H4 (cell line): ENCODE measurements around the gene KLHL20. TPM values are rescaled to one million over a fixed set of nuclear protein-coding genes. Genes with fewer than 3 reads are reported as not detected.
"Not testable (repeated sequence)": the region's sequence is repeated elsewhere in the genome, so short reads cannot be mapped to it uniquely, and the experiment has no call there.

Experiments used
- DNase-seq: peaks from one replicate; pipeline ENCODE4 v3.0.0-alpha.2; 2015; ENCODE audit warnings: low spot score
- total RNA-seq: library from RNA; depleted of rRNA; stranded (reverse); fragments of >200 nt; shearing (Covaris generic); gene quantifications from 2 replicates; pipeline ENCODE4 v1.2.3, GENCODE V29; 2014; rRNA removed

Gene KLHL20, protein sequence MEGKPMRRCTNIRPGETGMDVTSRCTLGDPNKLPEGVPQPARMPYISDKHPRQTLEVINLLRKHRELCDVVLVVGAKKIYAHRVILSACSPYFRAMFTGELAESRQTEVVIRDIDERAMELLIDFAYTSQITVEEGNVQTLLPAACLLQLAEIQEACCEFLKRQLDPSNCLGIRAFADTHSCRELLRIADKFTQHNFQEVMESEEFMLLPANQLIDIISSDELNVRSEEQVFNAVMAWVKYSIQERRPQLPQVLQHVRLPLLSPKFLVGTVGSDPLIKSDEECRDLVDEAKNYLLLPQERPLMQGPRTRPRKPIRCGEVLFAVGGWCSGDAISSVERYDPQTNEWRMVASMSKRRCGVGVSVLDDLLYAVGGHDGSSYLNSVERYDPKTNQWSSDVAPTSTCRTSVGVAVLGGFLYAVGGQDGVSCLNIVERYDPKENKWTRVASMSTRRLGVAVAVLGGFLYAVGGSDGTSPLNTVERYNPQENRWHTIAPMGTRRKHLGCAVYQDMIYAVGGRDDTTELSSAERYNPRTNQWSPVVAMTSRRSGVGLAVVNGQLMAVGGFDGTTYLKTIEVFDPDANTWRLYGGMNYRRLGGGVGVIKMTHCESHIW
- total RNA-seq = 10.6 and 15.1 TPM in 2 replicates

DNA sequence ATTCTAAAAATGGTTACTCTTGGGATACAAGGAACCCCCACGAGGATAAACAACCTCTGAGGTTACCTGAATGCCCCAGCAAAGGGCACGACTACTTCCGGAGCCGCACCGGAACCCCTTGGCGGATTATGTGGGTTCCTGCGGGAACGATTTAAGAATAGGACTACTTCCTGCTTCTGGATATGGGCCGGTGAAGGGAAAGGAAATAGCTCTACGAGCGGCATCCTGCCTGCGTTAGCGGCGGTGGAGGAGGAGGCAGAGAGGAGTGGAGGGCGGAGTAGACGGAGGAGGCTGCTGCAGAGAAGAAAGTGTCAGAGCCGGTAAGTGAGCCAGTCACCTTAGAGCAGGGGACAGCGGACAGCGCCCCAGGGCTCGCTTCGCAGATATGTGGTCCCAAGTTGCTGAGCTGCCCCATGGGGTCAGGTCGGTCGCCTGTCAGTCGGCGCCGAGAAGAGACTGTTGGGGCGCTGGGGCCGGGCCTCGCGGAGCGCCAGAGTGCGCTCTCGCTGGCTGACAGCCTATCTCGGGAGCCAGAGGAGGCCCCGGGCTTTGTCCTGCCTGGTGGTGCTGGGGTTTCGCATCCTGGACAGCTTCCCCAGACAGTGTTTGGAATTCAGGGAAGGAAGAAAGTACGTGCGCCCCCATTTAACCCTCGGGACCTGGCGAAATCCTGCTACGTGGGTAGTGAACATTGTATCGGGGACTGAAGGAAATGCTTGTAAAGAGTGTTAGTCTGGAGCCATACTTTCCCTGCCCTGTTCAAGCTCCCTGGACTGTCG is at the start of gene KLHL20:
TSS of gene KLHL20 (plus strand) at position 223 of the 779 bp plus-strand sequence. CDS start 1,063 bp downstream, outside the sequence.
- peak; percentile 86 for DNase-seq

DNA sequence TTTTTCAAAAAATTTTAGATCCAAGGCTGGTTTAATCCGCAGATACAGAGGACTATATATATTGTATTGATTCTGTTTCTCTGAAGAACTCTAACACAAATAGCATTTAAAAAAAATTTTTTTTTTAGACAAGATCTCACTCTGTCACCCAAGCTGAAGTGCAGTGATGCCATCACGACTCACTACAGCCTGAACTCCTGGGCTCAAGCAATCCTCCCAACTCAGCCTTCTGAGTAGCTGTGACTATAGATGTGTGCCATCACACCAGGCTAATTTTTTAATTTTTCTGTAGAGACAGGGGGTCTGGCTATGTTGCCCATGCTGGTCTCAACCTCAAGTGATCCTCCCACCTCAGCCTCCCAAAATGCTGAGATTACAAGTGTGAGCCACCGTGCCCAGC is 48.1 kb upstream of the KLHL20 start:
- DNase-seq = no peak

DNA sequence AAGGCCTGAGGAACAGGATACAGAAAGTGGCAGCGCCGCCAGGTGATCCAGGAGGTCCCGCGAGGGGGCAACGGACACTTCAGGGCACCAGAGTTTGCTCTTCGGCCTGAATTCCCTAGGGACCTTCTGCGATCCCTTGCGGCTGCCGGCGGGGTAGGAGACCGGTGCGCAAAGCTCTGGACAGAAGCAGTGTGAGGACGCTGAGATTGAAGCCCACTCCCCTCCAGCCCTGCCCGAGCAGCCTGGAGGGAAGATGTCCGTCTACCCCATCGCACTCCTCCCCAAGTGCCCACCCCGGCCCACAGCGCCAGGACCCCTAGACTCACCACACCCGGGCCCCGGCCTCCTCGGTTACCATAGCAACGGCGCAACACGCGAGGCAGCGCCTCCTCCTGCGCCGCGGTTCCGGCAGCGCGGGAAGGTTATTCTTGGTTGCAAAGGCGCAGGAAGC is 45.3 kb upstream of the KLHL20 start, which contains the start of gene ANKRD45:
TSS of gene ANKRD45 (minus strand) at position 361 of the 451 bp plus-strand sequence. CDS start 10,433 bp downstream, outside the sequence.
- no peak for DNase-seq

DNA sequence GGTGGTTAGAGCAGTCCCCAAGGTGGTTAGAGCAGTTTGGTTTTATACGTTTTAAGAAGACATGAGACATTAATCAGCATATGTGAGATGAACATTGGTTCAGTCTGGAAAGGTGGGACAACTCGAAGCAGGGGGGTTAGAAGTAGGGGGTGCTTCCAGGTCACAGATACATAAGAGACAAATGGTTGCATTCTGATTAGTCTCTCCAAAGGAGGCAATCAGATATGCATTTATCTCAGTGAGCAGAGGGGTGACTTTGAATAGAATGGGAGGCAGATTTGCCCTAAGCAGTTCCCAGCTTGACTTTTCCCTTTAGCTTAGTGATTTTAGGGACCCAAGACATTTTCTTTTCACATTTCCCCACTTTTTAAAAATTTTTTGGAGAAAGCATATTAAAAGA is 40.3 kb upstream of the KLHL20 start:
- not testable (repeated sequence) for DNase-seq

DNA sequence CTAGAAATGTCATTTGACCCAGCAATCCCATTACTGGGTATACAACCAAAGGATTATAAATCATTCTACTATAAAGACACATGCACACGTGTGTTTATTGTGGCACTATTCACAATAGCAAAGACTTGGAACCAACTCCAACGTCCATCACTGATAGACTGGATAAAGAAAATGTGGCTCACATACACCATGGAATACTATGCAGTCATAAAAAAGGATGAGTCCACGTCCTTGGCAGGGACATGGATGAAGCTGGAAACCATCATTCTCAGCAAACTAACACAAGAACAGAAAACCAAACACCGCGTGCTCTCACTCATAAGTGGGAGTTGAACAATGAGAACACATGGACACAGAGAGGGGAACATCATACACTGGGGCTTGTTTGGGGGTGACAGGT is 34.6 kb upstream of the KLHL20 start:
- not testable (repeated sequence) for DNase-seq

DNA sequence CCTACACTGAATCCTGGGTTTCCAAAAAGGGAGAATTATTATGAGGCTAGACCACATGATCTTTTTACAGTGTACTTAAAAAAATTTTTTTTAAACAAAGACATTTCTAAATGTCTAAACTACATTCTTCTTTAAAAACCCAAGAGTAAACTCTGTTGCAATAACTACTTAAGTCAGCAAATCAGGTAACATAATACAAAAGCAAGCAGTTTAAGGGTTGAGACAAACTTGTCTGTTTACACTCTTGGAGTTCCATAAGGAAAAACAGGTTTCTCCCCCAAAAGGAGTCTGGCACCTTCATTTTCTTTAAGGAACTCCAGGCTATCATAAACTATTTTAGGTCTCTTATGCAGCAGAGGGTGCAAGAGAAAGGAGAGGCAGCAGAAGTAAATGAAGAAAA is 32.6 kb upstream of the KLHL20 start:
- peak; percentile 41 for DNase-seq

DNA sequence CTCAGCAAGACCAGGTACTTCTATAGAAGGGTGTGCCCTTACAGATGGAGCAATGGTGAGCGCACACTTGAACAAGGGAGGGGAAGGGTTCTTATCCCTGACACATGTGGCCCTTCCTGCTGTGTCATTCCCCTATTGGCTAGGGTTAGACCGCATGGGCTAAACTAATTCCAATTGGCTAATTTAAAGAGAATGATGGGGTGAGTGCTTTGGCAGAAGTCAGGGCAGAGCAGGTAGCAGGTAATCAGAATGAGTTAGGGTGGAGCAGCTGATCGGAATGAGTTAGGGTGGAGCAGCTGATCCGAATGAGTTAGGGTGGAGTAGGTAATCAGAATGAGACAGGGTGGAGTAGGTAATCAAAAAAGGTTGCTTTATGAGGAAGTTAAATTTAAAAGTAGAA is 30.9 kb upstream of the KLHL20 start:
- not testable (repeated sequence) for DNase-seq

DNA sequence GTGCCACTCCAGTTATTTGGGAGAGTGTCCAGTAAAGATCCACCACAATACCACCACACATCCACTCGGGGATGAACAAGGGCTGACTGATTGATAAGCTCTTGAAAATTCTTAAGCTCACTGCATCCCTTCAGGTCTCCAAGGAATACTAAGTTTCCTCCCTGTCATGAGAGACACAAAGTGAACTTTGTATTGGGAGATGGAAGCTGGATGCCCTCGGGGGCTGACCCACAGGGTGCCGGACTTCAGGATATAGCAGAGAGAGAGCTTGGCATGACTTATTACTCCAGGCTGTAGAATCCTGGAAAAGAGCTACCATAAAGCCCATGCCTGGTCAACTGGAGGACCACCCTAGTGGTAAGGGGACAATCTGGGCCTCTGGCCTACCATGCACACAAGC is 29.7 kb upstream of the KLHL20 start:
- DNase-seq = not testable (repeated sequence)

DNA sequence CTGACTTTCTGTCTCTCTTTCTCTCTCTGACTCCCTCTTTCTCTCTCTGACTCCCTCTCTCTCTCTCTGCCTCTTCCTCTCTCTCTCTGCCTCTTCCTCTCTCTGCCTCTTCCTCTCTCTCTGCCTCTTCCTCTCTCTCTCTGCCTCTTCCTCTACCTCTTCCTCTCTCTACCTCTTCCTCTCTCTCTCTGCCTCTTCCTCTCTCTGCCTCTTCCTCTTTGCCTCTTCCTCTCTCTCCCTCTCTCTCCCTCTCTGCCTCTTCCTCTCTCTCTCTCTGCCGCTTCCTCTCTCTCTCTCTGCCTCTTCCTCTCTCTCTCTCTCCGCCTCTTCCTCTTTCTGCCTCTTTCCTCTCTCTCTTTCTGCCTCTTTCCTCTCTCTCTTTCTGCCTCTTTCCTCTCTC is 26.5 kb upstream of the KLHL20 start:
- no peak for DNase-seq

DNA sequence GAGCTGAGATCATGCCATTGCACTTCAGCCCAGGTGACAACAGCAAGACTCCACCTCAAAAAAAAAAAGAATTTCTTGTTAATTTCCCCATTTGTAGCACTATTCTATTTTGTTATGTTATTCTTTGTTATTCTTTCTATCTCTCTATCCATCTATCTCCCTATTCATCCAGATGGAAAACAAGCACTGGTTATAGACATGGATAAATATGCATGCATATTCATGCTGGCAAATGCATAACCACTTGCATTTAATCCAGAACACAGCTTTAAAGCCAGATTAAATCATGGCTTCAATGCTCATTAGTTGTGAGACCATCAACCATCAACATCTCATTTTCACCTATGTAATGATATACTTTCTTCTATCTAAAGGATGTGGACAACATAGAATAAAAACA is 21.5 kb upstream of the KLHL20 start:
- DNase-seq = no peak

DNA sequence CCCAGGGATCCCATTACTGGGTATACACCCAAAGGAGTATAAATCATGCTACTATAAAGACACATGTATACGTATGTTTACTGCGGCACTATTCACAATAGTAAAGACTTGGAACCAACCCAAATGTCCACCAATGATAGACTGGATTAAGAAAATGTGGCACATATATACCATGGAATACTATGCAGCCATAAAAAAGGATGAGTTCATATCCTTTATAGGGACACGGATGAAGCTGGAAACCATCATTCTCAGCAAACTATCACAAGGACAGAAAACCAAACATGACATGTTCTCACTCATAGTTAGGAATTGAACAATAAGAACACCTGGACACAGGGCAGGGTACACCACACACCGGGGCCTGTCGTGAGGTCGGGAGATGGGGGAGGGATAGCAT is 13.5 kb upstream of the KLHL20 start:
- DNase-seq = not testable (repeated sequence)

DNA sequence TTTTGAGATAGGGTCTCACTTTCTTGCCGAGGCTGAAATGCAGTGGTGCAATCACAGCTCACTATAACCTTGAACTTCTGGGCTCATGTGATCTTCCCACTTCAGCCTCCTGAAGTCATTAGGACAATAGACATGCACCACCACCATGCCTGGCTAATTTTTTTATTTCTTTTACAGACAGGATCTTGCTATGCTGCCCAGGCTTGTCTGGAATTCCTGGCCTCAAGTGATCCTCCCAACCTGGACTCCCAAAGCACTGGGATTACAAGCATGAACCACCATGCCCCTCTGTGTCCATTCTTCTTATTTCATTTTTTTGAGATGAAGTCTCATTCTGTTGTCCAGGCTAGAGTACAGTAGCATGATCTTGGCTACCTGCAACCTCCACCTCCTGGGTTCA is 12.0 kb upstream of the KLHL20 start:
- no peak for DNase-seq

DNA sequence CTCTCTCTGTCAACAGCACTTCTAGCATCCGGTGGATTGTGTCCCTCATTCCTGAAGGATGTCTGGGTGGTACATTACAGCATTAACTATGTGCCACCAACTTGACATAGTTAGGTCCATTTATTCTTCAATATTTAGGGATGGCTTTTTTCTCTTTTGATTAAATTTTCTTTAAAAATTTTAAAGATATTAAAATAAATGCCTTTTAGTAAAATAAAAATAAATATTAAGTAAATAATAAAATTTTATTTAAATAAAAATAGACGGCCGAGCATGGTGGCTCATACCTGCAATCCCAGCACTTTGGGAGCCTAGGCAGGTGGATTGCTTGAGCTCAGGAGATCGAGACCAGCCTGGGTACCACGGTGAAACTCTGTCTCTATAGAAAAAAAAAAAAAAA is 9.7 kb upstream of the KLHL20 start:
- DNase-seq = no peak

DNA sequence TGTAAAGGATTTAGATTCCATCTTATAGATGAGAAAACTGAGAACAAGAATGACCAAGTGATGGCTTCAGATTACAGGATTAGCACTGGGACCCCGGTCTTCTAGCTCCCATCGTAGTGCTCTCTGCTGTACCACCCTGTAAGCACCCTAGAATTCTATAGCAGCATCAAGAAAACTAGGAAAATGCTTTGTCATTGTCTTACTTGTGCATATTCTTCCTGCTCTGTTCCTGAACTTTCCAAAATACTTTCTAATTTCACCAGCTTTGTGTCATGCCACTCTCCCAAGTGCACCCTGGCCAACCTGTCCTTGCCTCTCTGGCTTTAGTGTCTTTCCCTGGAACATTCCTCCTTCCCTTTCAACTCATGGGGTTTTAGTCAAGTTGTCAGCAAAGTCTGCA is 6.0 kb upstream of the KLHL20 start:
- DNase-seq = no peak

DNA sequence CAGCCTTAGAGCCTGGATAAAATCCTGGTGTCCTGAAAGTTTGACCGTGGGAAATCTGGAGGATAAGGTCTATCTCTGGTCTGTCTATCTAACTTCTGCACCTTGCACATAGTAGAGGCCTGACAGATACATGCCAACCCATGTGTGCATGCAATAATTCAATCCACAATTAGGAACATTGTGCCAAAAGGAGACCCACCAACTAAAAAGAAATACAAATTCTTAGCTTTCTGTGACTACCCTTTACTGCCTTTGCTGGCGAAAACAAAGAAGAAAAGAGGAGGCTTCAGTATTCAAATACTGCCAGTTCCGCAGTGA is 381 bp upstream of the KLHL20 start:
- no peak for DNase-seq

DNA sequence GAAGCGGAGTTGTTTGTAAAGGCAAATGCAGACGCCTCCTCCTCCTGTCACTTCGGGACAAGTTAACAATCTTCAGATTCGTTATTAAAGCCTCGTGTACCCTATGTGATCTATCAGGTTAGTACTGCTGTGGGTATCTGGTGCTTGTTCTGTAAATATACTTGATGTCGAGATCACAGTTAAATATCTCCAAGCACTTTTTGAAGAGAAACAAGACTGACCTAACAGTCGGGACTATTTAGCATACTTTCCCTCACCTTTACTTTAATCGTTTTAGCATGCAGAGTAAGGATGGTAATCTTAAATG is 710 bp downstream of the KLHL20 start:
- no peak for DNase-seq

DNA sequence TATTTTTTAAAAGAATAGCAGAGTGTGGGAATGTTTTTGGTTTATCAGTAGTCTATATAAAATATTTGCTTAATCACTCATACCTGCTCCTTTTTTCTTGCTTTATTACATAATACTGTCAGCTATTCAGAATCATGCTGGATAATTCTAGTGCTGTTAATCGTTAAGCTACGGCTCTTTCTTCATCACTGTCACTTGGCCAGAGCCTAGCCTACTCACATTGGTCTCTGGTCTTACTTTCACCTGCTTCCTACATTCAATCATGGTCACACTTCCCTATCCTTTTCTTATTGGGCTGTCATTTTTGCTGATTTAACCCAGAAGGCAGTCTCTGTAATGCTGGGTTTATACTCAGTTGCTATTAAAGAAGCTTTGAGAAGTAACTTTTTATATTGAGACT is 2.5 kb downstream of the KLHL20 start:
- no peak for DNase-seq

DNA sequence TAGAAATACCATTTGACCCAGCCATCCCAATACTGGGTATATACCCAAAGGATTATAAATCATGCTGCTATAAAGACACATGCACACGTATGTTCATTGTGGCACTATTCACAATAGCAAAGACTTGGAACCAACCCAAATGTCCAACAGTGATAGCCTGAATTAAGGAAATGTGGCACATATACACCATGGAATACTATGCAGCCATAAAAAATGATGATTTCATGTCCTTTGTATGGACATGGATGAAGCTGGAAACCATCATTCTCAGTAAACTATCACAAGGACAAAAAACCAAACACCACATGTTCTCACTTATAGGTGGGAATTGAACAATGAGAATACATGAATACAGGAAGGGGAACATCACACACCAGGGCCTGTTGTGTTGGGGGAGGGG is 16.6 kb downstream of the KLHL20 start:
- not testable (repeated sequence) for DNase-seq

DNA sequence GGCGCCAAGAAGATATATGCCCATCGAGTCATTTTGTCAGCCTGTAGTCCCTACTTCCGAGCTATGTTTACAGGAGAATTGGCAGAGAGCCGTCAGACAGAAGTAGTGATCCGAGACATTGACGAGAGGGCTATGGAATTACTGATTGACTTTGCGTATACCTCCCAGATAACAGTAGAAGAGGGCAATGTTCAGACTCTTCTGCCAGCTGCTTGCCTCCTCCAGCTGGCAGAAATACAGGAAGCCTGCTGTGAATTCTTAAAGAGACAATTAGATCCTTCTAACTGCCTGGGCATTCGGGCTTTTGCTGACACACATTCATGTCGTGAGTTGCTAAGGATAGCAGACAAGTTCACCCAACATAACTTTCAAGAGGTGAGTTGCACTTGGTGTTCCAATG is 19.1 kb downstream of the KLHL20 start:
- DNase-seq = no peak

DNA sequence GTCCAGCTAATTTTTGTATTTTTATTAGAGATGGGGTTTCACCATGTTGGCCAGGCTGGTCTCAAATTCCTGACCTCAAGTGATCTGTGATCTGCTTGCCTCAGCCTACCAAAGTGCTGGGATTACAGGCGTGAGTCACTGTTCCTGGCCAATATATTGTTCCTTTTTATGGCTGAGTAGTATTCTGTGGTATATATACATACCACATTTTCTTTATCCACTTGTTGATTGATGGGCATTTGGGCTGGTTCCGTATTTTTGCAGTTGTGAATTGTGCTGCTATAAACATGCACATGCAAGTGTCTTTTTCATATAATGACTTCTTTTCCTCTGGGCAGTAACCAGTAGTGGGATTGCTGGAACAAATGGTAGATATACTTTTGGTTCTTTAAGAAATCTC is 21.3 kb downstream of the KLHL20 start:
- DNase-seq = not testable (repeated sequence)

DNA sequence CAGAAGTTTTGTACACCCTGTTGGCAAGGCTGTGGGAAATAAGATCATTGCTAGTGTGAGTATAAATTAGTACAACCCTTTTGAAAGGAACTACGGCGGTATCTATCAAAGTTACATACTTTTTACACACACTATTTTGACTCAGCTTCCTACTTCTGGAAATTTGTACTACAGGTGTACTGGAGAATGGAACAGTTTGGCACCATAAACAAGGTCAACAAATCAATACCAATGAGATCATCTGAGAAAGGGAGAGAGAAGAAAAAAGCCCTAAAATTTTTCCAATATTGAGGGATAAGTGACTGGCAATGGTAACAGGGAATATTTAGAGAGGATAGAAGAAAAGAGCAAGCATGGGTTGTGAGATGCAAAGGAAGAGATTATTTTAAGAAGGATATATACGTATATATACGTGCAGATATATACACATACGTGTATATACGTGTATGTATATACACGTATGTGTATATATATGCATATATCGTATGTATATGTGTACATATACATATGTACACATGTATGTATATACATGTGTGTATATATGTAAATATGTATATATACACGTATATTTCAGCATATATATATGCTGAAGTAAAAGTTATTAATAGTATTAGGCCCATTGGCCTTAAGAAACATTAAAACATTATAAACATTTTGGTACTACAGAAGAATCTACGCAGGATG is 27.6 kb downstream of the KLHL20 start:
- DNase-seq = no peak

DNA sequence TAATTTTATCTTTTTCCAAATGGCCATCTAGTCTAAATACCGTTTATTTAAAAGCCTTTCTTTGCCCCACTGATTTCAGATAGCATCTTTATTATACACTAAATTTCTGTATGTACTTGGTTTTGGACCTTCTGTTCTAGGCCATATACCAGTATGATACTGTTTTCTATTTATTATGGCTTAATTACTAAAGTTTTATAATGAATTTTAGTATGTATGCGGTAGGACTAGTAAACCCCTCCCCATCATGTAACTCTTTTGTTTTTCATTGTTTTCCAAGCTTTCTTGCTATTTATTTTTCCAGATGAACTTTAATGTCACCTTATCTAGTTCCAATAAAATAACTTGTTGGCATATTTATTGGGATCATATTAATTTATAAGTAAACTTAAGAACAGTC is 29.9 kb downstream of the KLHL20 start:
- DNase-seq = no peak
